GM19351 (cell line): ENCODE data around the gene WDFY2.

ENCODE experiments used
- ATAC-seq: cut with Tn5 transposase; IDR thresholded peaks from one replicate; pipeline ENCODE4 v1.9.1; 2021; ENCODE audit warnings: mild to moderate bottlenecking, moderate library complexity; ENCODE audit not compliant: unreplicated experiment

Gene WDFY2

GRCh38 chr13:51783428-51784094 is 199.3 kb downstream of the WDFY2 start:
- ATAC-seq: no peak

GRCh38 chr13:51784097-51784496 is 199.8 kb downstream of the WDFY2 start:
- no peak for ATAC-seq

- no peak for ATAC-seq
These were observed 201.6 kb downstream of the WDFY2 start for GRCh38 chr13:51785712-51786424.

GRCh38 chr13:51786425-51787265 is 202.4 kb downstream of the WDFY2 start:
- ATAC-seq: no peak

- ATAC-seq: peak; percentile 62
These were observed 209.5 kb downstream of the WDFY2 start for GRCh38 chr13:51793570-51794271.

- no peak for ATAC-seq
These were observed 210.7 kb downstream of the WDFY2 start for GRCh38 chr13:51794964-51795363.

GRCh38 chr13:51795419-51795818 is 211.2 kb downstream of the WDFY2 start:
- ATAC-seq: no peak

GRCh38 chr13:51796546-51796945 is 212.3 kb downstream of the WDFY2 start:
- no peak for ATAC-seq

GRCh38 chr13:51797664-51798488 is 213.6 kb downstream of the WDFY2 start:
- peak; percentile 69 for ATAC-seq

- ATAC-seq: no peak
These were observed 215.0 kb downstream of the WDFY2 start for GRCh38 chr13:51799261-51799660.

GRCh38 chr13:51800486-51800885 is 216.2 kb downstream of the WDFY2 start:
- no peak for ATAC-seq

- no peak for ATAC-seq
These were observed 217.4 kb downstream of the WDFY2 start for GRCh38 chr13:51801631-51802099.

- peak; percentile 0 for ATAC-seq
These were observed 218.6 kb downstream of the WDFY2 start for GRCh38 chr13:51802631-51803418.

- ATAC-seq: peak; percentile 86
These were observed 219.4 kb downstream of the WDFY2 start, which contains the start of gene DHRS12 for GRCh38 chr13:51803422-51804294. Gene DHRS12, minus strand, starts transcription at chr13:51804163. Its CDS starts 4,504 bp downstream, at chr13:51799659.

GRCh38 chr13:51804295-51805172 is 220.3 kb downstream of the WDFY2 start:
- no peak for ATAC-seq

- ATAC-seq: no peak
These were observed 221.1 kb downstream of the WDFY2 start for GRCh38 chr13:51805313-51805712.

GRCh38 chr13:51805925-51806324 is 221.7 kb downstream of the WDFY2 start:
- no peak for ATAC-seq
